ENCODE measurements around the gene LRRN4CL. TPM values are rescaled to one million over a fixed set of nuclear protein-coding genes. Genes with fewer than 3 reads are reported as not detected.

The LRRN4CL gene
- total RNA-seq, 4 donors from 2014 or later = 36.2 to 50.6 (median 41.4) TPM

GRCh38 chr11:62727872-62728170 is 38.5 kb upstream of the LRRN4CL start:
- no peaks in the 10 kb centered on the region for H3K36me3 ChIP-seq
- H3K4me3 ChIP-seq = peak overlapping the region; percentile 51 to 74
- no peak for TF ChIP-seq POLR2A (IDR thresholded peaks at IDR 0.05)
- TF ChIP-seq, protein P1, sequence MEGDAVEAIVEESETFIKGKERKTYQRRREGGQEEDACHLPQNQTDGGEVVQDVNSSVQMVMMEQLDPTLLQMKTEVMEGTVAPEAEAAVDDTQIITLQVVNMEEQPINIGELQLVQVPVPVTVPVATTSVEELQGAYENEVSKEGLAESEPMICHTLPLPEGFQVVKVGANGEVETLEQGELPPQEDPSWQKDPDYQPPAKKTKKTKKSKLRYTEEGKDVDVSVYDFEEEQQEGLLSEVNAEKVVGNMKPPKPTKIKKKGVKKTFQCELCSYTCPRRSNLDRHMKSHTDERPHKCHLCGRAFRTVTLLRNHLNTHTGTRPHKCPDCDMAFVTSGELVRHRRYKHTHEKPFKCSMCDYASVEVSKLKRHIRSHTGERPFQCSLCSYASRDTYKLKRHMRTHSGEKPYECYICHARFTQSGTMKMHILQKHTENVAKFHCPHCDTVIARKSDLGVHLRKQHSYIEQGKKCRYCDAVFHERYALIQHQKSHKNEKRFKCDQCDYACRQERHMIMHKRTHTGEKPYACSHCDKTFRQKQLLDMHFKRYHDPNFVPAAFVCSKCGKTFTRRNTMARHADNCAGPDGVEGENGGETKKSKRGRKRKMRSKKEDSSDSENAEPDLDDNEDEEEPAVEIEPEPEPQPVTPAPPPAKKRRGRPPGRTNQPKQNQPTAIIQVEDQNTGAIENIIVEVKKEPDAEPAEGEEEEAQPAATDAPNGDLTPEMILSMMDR (IDR thresholded peaks at IDR 0.05) = no peak
- peak; percentile 81 to 94 for DNase-seq
- no peaks in the 10 kb centered on the region for H3K9me3 ChIP-seq
- no peaks in the 10 kb centered on the region for H3K27me3 ChIP-seq
- intact Hi-C loops (cut with DNase I; ENCODE audit: low total_unique reads) = no loop called here
- H3K4me1 ChIP-seq = peaks cover 12 to 13% of the 10 kb centered on the region in 2 donors
- peak overlapping the region; percentile 87 to 92 for H3K27ac ChIP-seq

DNA sequence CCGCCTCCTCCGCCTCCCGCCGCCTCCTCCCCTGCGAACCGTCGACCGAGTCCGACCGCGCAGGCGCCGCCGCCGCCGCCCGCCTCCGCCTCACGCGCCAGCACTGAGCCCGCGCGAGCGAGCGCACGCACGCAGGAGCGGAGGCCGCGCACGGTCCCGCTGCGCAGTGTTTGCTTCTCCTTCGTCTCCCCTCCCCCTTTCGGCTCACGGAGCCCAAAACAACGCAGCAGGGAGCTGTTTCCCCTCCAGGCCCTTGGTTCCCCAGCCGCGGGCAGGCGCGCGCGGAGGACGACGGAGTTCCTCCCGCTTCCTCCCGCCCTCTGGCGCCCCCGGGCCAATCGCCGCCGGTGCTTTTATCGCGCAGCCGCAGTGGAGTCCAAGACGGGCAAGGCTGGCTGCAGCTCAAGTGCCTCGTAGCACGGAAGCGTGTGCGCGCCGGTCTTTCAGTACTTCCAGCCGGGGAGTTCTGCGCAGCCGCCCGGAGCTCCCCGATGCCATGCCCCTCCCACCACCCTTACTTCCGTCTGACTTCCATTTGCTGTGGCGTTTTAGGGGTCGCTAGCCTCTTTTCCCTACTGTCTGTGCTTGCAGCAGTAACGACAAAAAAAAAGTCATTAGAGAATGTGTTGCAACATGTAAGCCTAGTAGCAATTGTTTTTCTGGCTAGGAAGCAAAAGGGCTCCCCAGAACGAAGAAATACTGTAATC is 38.0 kb upstream of the LRRN4CL start, which contains the start of gene HNRNPUL2:
HNRNPUL2 (minus strand) TSS at position 293 of the 707 bp plus-strand sequence. CDS start 301 bp downstream, outside the sequence.
- Histone ChIP-seq H3K4me1 (peaks cover 12 to 13% of the 10 kb centered on the region in 2 donors), H3K27ac (peak within 1 kb of the TSS; percentile 87 to 92), H3K4me3 (peak within 1 kb of the TSS; percentile 51 to 74), H3K9me3 (no peaks in the 10 kb centered on the region), H3K36me3 (no peaks in the 10 kb centered on the region), H3K27me3 (no peaks in the 10 kb centered on the region)
- TF ChIP-seq POLR2A (IDR thresholded peaks at IDR 0.05) = peak; percentile 80 to 97
- TF ChIP-seq, protein P1 (IDR thresholded peaks at IDR 0.05) = peak in 1 of 4 experiments; percentile 20
- intact Hi-C loops (cut with DNase I; ENCODE audit: low total_unique reads) = no loop called here
- peak; percentile 98 to 99 for DNase-seq

- intact Hi-C loops (cut with DNase I; ENCODE audit: low total_unique reads) = no loop called here
- peaks cover 12 to 13% of the 10 kb centered on the region in 2 donors for H3K4me1 ChIP-seq
- no peak for DNase-seq
Measured at GRCh38 chr11:62726915-62727164, 37.5 kb upstream of the LRRN4CL start.

GRCh38 chr11:62726156-62726914 is 37.0 kb upstream of the LRRN4CL start:
- Histone ChIP-seq H3K4me1 (peaks cover 12 to 13% of the 10 kb centered on the region in 2 donors), H3K27ac (peak overlapping the region; percentile 87 to 92), H3K27me3 (no peaks in the 10 kb centered on the region), H3K9me3 (no peaks in the 10 kb centered on the region), H3K36me3 (no peaks in the 10 kb centered on the region), H3K4me3 (peak overlapping the region; percentile 51 to 74)
- DNase-seq = peak in 1 of 2 donors; percentile 40
- intact Hi-C loops (cut with DNase I; ENCODE audit: low total_unique reads) = no loop called here
- TF ChIP-seq, protein P1 (IDR thresholded peaks at IDR 0.05) = no peak
- no peak for TF ChIP-seq POLR2A (IDR thresholded peaks at IDR 0.05)

More at GRCh38 chr11:62726915-62727164, 37.5 kb upstream of the LRRN4CL start:
- Histone ChIP-seq H3K27ac (peak overlapping the region; percentile 87 to 92), H3K27me3 (no peaks in the 10 kb centered on the region), H3K36me3 (no peaks in the 10 kb centered on the region), H3K9me3 (no peaks in the 10 kb centered on the region), H3K4me3 (peak overlapping the region; percentile 51 to 74)
- TF ChIP-seq POLR2A (IDR thresholded peaks at IDR 0.05) = no peak
- TF ChIP-seq, protein P1 (IDR thresholded peaks at IDR 0.05) = no peak

GRCh38 chr11:62725646-62726045 is 36.3 kb upstream of the LRRN4CL start:
- H3K27me3 ChIP-seq = no peaks in the 10 kb centered on the region
- H3K36me3 ChIP-seq = no peaks in the 10 kb centered on the region
- TF ChIP-seq POLR2A (IDR thresholded peaks at IDR 0.05) = no peak
- TF ChIP-seq, protein P1 (IDR thresholded peaks at IDR 0.05) = no peak
- intact Hi-C loops (cut with DNase I; ENCODE audit: low total_unique reads) = no loop called here
- no peaks in the 10 kb centered on the region for H3K9me3 ChIP-seq
- H3K4me3 ChIP-seq = peak overlapping the region; percentile 51 to 74
- peak overlapping the region; percentile 87 to 92 for H3K27ac ChIP-seq
- DNase-seq = no peak
- peaks cover 12% of the 10 kb centered on the region in 2 donors for H3K4me1 ChIP-seq

All from uterus (tissue), 4 donors.